Panc1 (cell line): Measurements from ENCODE around the gene MSRB2. TPM values are rescaled to one million over a fixed set of nuclear protein-coding genes. Genes with fewer than 3 reads are reported as not detected.
A peak's percentile ranks its signal among the peaks of the same experiment; 100 is the strongest.

Experiments
- ATAC-seq: fragments of 200-7000 bp; cut with Tn5 transposase; 2 replicates; pipeline ENCODE4 v1.9.1; 2020; ENCODE audit warnings: mild to moderate bottlenecking, moderate library complexity
- Bru-seq: library from RNA; stranded (reverse); fragments of 400-500 nt; gene quantifications from one replicate; lab custom pipeline; 2021; lab: Mats Ljungman, UMichigan
- BruChase-seq, 2 experiments: library from RNA; stranded (reverse); fragments of 400-500 nt; gene quantifications; one replicate each; lab custom pipeline; 2021; lab: Mats Ljungman, UMichigan
- BruUV-seq: library from RNA; stranded (reverse); fragments of 400-500 nt; replicated peaks from 2 replicates; lab custom pipeline; 2021; lab: Mats Ljungman, UMichigan
- CTCF ChIA-PET: fragments of 300-600 bp; sonication (Branson Sonifier 250); formaldehyde crosslinking; loops from one replicate; lab custom pipeline; 2022; ENCODE audit warnings: antibody characterized with exemption; lab: Charles Lee
- POLR2A ChIA-PET: fragments of 300-600 bp; sonication (Branson Sonifier 250); formaldehyde crosslinking; loops from one replicate; lab custom pipeline; 2022; ENCODE audit warnings: antibody characterized with exemption; lab: Charles Lee
- DNase-seq: peaks from one replicate; pipeline ENCODE4 v3.0.0-alpha.2; 2010; ENCODE audit warnings: low read depth, low spot score
- H3K27ac ChIP-seq: 2 replicates; pipeline ENCODE4 v1.5.1; 2011; ENCODE audit warnings: mild to moderate bottlenecking, low read length, inconsistent platforms
- H3K27me3 ChIP-seq: fragments of 200-500 bp; sonication (Bioruptor generic); 2 replicates; pipeline ENCODE4 v1.6.0; 2014; ENCODE audit warnings: low read length, inconsistent platforms; ENCODE audit not compliant: control insufficient read depth, insufficient read depth
- H3K36me3 ChIP-seq: fragments of 200-500 bp; sonication (Bioruptor generic); 2 replicates; pipeline ENCODE4 v1.5.1; 2014; ENCODE audit warnings: inconsistent platforms, mild to moderate bottlenecking, low read length, moderate library complexity; ENCODE audit not compliant: control insufficient read depth, insufficient read depth
- H3K4me1 ChIP-seq: 2 replicates; pipeline ENCODE4 v1.5.1; 2011; ENCODE audit warnings: inconsistent platforms, mild to moderate bottlenecking, low read length, moderate library complexity; ENCODE audit not compliant: control insufficient read depth, insufficient read depth
- H3K4me3 ChIP-seq, 2 experiments: 2 replicates each; pipeline ENCODE4 v1.5.1; 2011 to 2012; ENCODE audit warnings: low read depth in 2 of 2, low read length in 2 of 2, mild to moderate bottlenecking in 2 of 2, inconsistent platforms in 1 of 2, moderate library complexity in 1 of 2
- H3K9me3 ChIP-seq: fragments of 200-500 bp; sonication (Bioruptor generic); 2 replicates; pipeline ENCODE4 v1.5.1; 2014; ENCODE audit warnings: low read depth, mild to moderate bottlenecking, inconsistent platforms, low read length, moderate library complexity; ENCODE audit not compliant: control insufficient read depth, insufficient read depth
- POLR2AphosphoS5 ChIP-seq: IDR thresholded peaks from 2 replicates; pipeline ENCODE4 v1.6.1; 2012; ENCODE audit warnings: mild to moderate bottlenecking, low read depth, low read length, moderate library complexity
- REST ChIP-seq, 2 experiments: IDR thresholded peaks; 2 replicates each; pipeline ENCODE4 v1.6.1; 2011 to 2012; ENCODE audit warnings: low read depth in 2 of 2, control low read depth in 1 of 2, low read length in 1 of 2, mild to moderate bottlenecking in 1 of 2, moderate library complexity in 1 of 2; ENCODE audit not compliant: insufficient read depth in 1 of 2
- SIN3A ChIP-seq: IDR thresholded peaks from 2 replicates; pipeline ENCODE4 v1.6.1; 2012; ENCODE audit warnings: low read depth, mild to moderate bottlenecking, low read length, moderate library complexity, borderline replicate concordance; ENCODE audit not compliant: insufficient read depth
- TCF7L2 ChIP-seq: IDR thresholded peaks from 2 replicates; pipeline ENCODE4 v1.6.1; 2011; ENCODE audit warnings: mild to moderate bottlenecking, low read depth, low read length, inconsistent platforms
- in situ Hi-C: cut with HindIII; loops from 2 replicates; pipeline ENCODE4 v1.10.0; 2016; ENCODE audit warnings: low sequenced_read_pairs, low pct_unique_long_range_greater_than_20kb
- intact Hi-C: fragments of 100-400 bp; cut with micrococcal nuclease; formaldehyde crosslinking; loops from one replicate; pipeline ENCODE4 v1.10.0; 2022; ENCODE audit not compliant: unreplicated experiment
- long read RNA-seq: library from polyadenylated mRNA; unstranded; transcript quantifications from one replicate; pipeline ENCODE4 v2.0.0, GENCODE V29; 2021; ENCODE audit not compliant: unreplicated experiment
- polyA plus RNA-seq: library from polyadenylated mRNA; unstranded; fragments of >200 nt; gene quantifications from one replicate; pipeline ENCODE4 v1.2.1, GENCODE V29; 2012; ENCODE audit warnings: missing spikeins; ENCODE audit not compliant: insufficient read length
- total RNA-seq: library from RNA; stranded (reverse); gene quantifications from one replicate; pipeline ENCODE4 v1.2.1, GENCODE V29; 2021; ENCODE audit not compliant: unreplicated experiment
- TF ChIP-seq, protein P1 (sequence below): fragments of 450-650 bp; IDR thresholded peaks from 2 replicates; pipeline ENCODE4 v1.5.1; 2017; ENCODE audit warnings: mild to moderate bottlenecking

The MSRB2 gene
- total RNA-seq (10.7 TPM), Bru-seq, nascent RNA (percentile 43 among the genes with signal in this experiment), BruChase-seq, experiment 1, labeled RNA remaining after a 2-hour chase (percentile 43 among the genes with signal in this experiment), BruChase-seq, experiment 2, labeled RNA remaining after a 6-hour chase (percentile 37 among the genes with signal in this experiment)
- 18.8 TPM for polyA plus RNA-seq
- long read RNA-seq, transcript MSRB2-201 (5 exons, 1,803 nt) = major isoform, 6 of 15 reads
- long read RNA-seq, partial matches to known transcripts = 3 of 15 reads
- long read RNA-seq, other reads (novel, unspliced or antisense) = 3 of 15 reads

- Histone ChIP-seq H3K4me1 (no peaks in the 10 kb centered on the region), H3K4me3 (peak within 1 kb of the TSS; percentile 61 to 65), H3K27me3 (no peaks in the 10 kb centered on the region), H3K36me3 (no peaks in the 10 kb centered on the region), H3K27ac (peak within 1 kb of the TSS; percentile 78), H3K9me3 (no peaks in the 10 kb centered on the region; the same call in 1 of the 2 replicates)
- intact Hi-C loops = no loop called here
- CTCF ChIA-PET = no interaction called here
- DNase-seq (peak; percentile 52), ATAC-seq (peak; percentile 93)
- POLR2A ChIA-PET = no interaction called here
- no TSS peak for BruUV-seq
- TF ChIP-seq TCF7L2 (no peak), POLR2AphosphoS5 (no peak), SIN3A (no peak), REST (IDR thresholded peaks at IDR 0.05; ENCODE audit: insufficient read depth in 1 of 2, low read depth in 2 of 2, low read length in 1 of 2) (no peak)
- TF ChIP-seq, protein P1, sequence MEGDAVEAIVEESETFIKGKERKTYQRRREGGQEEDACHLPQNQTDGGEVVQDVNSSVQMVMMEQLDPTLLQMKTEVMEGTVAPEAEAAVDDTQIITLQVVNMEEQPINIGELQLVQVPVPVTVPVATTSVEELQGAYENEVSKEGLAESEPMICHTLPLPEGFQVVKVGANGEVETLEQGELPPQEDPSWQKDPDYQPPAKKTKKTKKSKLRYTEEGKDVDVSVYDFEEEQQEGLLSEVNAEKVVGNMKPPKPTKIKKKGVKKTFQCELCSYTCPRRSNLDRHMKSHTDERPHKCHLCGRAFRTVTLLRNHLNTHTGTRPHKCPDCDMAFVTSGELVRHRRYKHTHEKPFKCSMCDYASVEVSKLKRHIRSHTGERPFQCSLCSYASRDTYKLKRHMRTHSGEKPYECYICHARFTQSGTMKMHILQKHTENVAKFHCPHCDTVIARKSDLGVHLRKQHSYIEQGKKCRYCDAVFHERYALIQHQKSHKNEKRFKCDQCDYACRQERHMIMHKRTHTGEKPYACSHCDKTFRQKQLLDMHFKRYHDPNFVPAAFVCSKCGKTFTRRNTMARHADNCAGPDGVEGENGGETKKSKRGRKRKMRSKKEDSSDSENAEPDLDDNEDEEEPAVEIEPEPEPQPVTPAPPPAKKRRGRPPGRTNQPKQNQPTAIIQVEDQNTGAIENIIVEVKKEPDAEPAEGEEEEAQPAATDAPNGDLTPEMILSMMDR = no peak
- in situ Hi-C loops = no loop called here
These were observed at the start of gene MSRB2 for GRCh38 chr10:23095404-23095965. Gene MSRB2, plus strand, starts transcription at chr10:23095579. Its CDS starts 30 bp downstream, at chr10:23095609.

DNA sequence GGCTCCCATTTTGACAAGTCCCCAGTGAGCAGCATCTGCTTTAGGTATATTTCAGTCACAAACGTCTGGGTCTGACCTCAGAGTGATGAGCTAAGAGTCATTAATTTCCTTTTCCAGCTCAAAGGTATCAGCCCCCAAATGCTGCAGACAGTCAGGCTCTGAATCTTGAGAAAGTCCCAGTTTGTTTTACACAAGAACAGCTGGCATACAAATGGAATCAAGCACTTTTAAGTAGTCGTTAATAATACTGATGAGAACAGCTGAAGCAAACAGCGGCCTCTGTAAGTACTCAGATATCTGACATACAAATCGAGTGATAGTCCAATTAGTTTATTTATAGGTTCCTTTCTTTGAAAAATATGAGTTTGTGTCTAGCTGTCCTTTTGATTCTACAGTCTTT lies 49.4 kb upstream of the MSRB2 start:
- H3K36me3 ChIP-seq = no peaks in the 10 kb centered on the region
- ChIA-PET POLR2A (no interaction called here), CTCF (no interaction called here)
- no peak for ATAC-seq
- BruUV-seq = no TSS peak
- H3K4me3 ChIP-seq = no peak overlapping the region
- no peak for DNase-seq
- H3K27me3 ChIP-seq = no peaks in the 10 kb centered on the region
- no peaks in the 10 kb centered on the region for H3K9me3 ChIP-seq
- H3K4me1 ChIP-seq = no peaks in the 10 kb centered on the region
- H3K27ac ChIP-seq = no peak overlapping the region
- TF ChIP-seq, protein P1 = no peak
- no peak for TF ChIP-seq REST (IDR thresholded peaks at IDR 0.05; ENCODE audit: insufficient read depth in 1 of 2, low read depth in 2 of 2, low read length in 1 of 2)
- intact Hi-C loops (no loop called here), in situ Hi-C loops (no loop called here)
